Stimulated activated effector memory CD8-positive, alpha-beta T cell treated with anti-CD3 and anti-CD28 coated beads, Interleukin-12 subunit alpha, Interleukin-12 subunit beta, amount 100 ng/mL, for 72 hours (primary cell): Measurements from ENCODE around the gene RTBDN.
A peak's percentile ranks its signal among the peaks of the same experiment; 100 is the strongest.
"Not testable (repeated sequence)": the region's sequence is repeated elsewhere in the genome, so short reads cannot be mapped to it uniquely, and the experiment has no call there.

Experiments used
- ATAC-seq: fragments of 150-1000 bp; cut with Tn5 transposase; 2 replicates; pipeline ENCODE4 v1.10.0; 2021
- DNase-seq, 2 donors: peaks; one replicate each; pipeline ENCODE4 v3.0.0; 2021 to 2022; ENCODE audit warnings: low spot score in 2 of 2
- H3K27ac Mint-ChIP-seq: one replicate; pipeline ENCODE4 v1.8.0; 2022; ENCODE audit warnings: mild to moderate bottlenecking, mixed read lengths
- H3K36me3 Mint-ChIP-seq: one replicate; pipeline ENCODE4 v1.8.0; 2022; ENCODE audit warnings: mild to moderate bottlenecking, mixed read lengths
- H3K4me1 Mint-ChIP-seq: one replicate; pipeline ENCODE4 v1.8.0; 2022; ENCODE audit warnings: mixed read lengths
- H3K4me3 Mint-ChIP-seq: one replicate; pipeline ENCODE4 v1.8.0; 2022; ENCODE audit warnings: mild to moderate bottlenecking, mixed read lengths
- H3K9me3 Mint-ChIP-seq: one replicate; pipeline ENCODE4 v1.8.0; 2022; ENCODE audit warnings: mixed read lengths

The RTBDN gene

DNA sequence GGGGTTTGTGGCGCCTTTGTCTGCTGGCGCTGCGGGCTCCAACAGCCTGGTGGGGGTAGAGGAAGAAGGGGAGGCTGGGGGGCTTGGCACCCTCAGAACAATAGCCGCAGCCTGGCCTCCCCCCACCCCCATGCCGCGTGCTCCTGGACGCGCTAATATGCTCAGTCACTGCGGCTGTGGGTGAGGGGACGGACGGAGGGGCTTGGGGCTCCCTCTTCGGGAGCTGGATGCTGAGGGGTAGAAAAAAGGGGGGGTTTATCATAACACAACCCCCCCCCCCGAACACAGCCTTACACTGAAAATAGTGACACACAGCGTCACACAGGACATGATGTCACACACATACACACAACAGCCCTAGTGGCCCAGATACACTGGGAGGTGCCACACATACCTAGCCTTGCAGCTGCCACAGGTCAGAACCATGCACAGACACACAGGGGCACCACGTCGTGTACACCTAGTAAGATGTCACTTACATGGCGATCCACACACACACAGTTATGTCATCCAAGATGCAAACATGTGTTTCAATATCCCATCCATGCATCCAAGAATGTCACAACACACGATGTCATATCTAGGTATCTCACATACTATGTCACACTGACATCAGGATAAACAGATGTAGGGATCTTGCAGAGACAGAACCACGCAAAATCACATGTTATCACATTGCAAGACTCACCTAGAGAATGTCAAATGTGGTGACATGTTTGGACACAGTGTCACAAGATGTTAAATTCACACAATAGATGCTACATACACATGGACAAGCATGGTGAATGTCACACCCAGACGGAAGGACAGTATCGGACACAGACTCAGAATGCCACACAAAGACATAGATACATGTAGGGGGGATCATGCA lies 4.7 kb upstream of the RTBDN start:
- DNase-seq, result no peak
- Mint-ChIP-seq H3K36me3 (no peaks in the 10 kb centered on the region), H3K27ac (no peak overlapping the region), H3K4me3 (peak overlapping the region; percentile 62), H3K4me1 (peaks cover 45% of the 10 kb centered on the region), H3K9me3 (no peaks in the 10 kb centered on the region)
- peak; percentile 66 for ATAC-seq

DNA sequence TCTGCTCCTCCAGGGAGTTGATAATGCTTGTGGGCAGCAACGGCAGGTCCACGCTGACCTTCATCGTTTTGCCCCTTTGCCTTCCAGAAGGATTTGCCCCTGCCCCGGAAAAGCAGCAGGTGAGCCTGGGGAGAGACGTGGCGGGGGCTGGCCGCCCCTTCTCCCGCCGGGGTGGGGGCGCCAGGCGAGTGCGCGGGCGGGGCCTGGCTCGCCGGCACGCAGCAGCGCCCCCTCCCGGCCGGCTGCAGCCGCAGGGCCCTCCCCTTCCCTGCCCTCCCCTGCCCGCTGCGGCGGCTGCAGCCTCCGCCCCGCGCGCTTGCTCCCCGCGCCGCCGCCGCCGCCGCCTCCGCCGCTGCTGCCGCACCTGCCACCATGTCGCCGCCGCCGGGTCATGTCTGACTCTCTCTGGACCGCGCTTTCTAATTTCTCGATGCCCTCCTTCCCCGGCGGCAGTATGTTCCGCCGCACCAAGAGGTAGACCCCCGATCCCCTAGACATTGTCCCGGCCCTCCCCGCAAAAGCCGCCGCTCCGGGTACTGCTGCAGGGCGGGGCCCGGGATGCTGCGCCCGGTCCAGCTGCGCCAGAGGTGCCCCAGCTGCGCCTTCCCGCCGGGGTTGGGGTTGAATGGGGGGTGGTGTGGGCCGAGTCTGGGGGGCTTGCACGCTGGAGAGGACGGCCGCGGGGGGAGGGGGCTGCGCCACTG lies 4.0 kb upstream of the RTBDN start, which contains the start of gene MAST1:
TSS of gene MAST1 (plus strand) at position 334 of the 704 bp plus-strand sequence. CDS start at position 392, 58 bp downstream.
- ATAC-seq, result peak; percentile 80
- peaks cover 47% of the 10 kb centered on the region for H3K4me1 Mint-ChIP-seq
- no peaks in the 10 kb centered on the region for H3K9me3 Mint-ChIP-seq
- H3K36me3 Mint-ChIP-seq, result no peaks in the 10 kb centered on the region
- peak within 1 kb of the TSS; percentile 62 for H3K4me3 Mint-ChIP-seq
- H3K27ac Mint-ChIP-seq, result no peak within 1 kb of the TSS
- peak; percentile 56 to 68 for DNase-seq

DNA sequence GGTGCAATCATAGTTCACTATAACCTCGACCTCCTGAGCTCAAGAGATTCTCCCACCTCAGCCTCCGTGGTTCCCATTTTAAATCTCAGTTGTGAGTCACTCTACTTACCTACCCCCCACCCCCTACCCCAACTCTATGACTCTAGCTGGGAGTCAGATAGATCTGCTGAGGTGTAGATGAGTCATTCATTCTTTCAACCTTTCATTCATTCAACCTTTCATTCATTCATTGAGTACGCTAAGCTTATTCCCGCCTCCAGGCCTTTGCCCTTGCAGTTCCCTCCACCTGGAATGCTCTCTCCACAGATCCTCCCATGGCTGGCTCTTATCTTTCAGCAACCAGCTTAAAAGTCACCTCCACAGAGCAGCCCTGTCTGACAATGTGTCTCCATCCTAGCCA lies 2.8 kb upstream of the RTBDN start:
- no peak for DNase-seq
- H3K4me1 Mint-ChIP-seq, result peaks cover 58% of the 10 kb centered on the region
- H3K9me3 Mint-ChIP-seq, result no peaks in the 10 kb centered on the region
- no peak for ATAC-seq
- H3K4me3 Mint-ChIP-seq, result peak overlapping the region; percentile 62
- H3K36me3 Mint-ChIP-seq, result no peaks in the 10 kb centered on the region
- H3K27ac Mint-ChIP-seq, result no peak overlapping the region

DNA sequence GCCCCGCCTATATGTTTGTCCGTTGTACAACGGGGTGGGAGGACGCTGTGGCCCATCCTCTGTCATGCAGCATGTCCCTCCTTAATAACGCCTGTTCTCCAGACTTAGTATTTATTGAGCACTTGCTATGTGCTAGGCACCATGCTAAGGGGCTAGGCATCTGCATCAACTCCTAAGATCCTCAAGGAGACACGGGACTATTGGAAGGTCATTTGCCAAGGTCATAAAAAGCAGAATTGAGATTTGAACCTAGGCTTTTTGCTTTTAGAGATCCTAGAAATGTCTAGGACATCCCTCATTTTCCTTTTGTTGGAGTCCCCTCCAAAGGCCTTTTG lies 2.1 kb upstream of the RTBDN start:
- no peaks in the 10 kb centered on the region for H3K9me3 Mint-ChIP-seq
- ATAC-seq (no peak), DNase-seq (no peak)
- peaks cover 61% of the 10 kb centered on the region for H3K4me1 Mint-ChIP-seq
- no peak overlapping the region for H3K4me3 Mint-ChIP-seq
- H3K27ac Mint-ChIP-seq, result no peak overlapping the region
- no peaks in the 10 kb centered on the region for H3K36me3 Mint-ChIP-seq

DNA sequence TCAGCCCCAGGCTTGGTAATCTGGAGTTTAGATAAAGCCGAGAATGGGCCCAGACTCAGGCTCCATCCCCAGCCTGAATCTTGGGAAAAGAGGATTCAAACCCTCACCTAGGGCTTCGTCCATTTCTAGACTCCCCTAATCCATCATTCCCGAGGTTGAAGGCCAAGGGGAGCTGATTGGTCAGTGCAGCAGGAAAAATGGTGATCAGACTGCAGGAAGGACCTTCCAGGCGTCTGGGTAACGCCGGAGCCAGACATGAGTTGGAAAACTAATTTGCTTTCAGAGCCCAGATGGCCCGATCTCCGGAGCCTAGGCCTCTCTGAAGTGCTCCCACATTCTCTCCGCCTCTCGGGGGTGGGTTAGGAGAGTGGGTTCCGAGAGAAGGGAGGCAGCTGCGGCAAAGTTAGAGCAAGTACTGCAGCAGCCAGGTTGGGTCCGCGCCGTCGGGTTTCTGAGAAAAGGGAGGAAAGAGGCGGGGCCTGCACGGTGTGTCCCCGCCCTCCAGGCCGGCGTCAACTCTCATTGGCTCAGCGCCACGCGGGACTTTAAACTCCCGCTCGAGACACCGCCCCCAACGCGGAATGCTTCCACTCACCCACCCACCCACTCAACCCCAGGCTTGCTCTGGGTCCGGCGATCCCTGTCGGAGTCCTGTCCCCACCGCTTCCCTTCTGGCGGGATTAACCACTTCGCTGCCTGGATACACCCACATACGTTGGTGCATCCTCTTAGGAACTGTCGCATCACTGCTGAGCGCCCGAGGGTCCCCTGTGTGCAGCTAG lies 788 bp upstream of the RTBDN start:
- ATAC-seq (no peak), DNase-seq (peak in 1 of 2 donors; percentile 52)
- peaks cover 48% of the 10 kb centered on the region for H3K4me1 Mint-ChIP-seq
- H3K27ac Mint-ChIP-seq, result peak overlapping the region; percentile 6
- H3K4me3 Mint-ChIP-seq, result peak overlapping the region; percentile 66
- H3K36me3 Mint-ChIP-seq, result no peaks in the 10 kb centered on the region
- no peaks in the 10 kb centered on the region for H3K9me3 Mint-ChIP-seq

DNA sequence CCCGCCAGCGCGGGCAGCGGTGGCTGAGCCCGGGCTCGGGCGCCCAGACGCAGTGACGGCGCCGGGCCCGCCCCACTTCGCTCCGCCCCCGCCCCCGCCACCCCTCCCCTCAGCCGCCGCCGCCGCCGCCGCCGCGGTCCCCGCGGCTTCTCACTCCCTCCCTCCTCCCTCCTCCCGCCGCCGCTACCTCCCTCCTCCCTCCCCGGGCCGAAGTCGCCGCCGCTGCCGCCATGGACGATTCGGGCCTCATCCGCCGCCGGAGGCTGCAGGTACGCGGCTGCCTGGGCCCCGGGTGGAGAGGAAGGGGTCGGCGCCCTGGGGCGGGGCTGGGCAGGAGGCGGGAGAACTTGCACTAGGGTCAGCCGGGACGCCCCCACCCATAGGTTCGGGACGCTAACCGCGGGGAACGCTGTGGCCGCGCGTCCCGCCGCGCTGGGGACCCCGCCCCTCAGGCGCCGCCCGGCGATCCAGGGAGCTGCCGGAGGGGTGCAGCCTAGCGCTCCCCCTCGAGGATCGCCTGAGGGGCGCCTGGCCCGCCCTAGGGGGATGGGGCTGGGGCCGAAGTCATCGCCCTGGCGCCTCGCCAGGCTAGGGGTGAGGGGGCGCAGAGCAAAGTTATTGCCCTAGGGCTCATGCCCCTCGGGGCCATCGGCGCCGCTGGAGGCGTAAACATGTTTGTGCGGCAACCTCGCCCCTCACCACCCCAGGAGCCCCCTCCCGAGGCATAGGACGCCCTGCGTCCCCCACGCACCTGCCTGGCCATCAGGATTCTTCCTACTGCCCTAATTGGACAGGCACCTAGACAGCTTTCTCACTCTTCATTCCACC lies 427 bp downstream of the RTBDN start:
- H3K36me3 Mint-ChIP-seq, result no peaks in the 10 kb centered on the region
- no peaks in the 10 kb centered on the region for H3K9me3 Mint-ChIP-seq
- peak overlapping the region; percentile 66 for H3K4me3 Mint-ChIP-seq
- DNase-seq (peak in 1 of 2 donors; percentile 55), ATAC-seq (peak; percentile 27)
- H3K4me1 Mint-ChIP-seq, result peaks cover 37% of the 10 kb centered on the region
- H3K27ac Mint-ChIP-seq, result peak overlapping the region; percentile 6

DNA sequence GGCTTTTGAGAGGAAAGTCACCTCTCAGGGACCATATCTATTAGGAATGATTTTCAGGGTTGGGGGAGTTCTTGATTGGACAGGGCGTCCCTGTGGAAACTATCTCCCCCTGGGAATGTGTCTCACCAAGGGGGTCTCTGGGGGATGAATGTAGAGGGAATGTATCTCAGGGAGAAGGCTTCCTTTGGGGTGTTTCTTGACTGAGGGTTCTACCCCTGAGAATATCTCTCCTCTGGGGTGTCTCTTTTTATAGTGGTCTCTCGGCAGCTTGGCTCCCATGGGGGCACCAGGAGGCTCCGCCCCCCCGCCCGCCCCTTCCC lies 1.0 kb downstream of the RTBDN start:
- DNase-seq (no peak), ATAC-seq (no peak)
- Mint-ChIP-seq H3K36me3 (no peaks in the 10 kb centered on the region), H3K27ac (no peak overlapping the region), H3K4me3 (peak overlapping the region; percentile 21), H3K4me1 (peaks cover 36% of the 10 kb centered on the region), H3K9me3 (no peaks in the 10 kb centered on the region)

DNA sequence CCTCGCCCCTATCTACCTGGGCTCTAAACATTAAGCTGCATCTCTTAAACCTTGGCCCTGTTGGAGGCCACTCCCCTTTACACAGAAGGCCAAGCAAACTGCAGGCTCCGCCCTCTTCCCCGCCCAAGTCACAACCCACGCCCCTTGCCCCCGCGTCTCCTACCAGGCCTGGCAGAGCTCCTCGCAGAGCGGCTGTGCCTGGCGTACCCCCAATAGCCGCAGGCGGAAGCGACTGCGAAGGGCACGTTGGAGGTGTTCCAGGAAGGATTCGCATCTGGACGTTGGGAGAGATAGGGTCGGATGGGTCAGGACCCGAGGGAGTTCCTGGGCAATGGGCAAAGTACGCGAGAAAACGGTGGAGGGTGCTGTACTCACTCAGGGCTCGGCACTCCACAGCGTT lies 5.9 kb downstream of the RTBDN start:
- Mint-ChIP-seq H3K9me3 (no peaks in the 10 kb centered on the region), H3K36me3 (no peaks in the 10 kb centered on the region), H3K4me3 (no peak overlapping the region), H3K27ac (no peak overlapping the region), H3K4me1 (peaks cover 33% of the 10 kb centered on the region)
- peak; percentile 59 for ATAC-seq
- peak in 1 of 2 donors; percentile 64 for DNase-seq

DNA sequence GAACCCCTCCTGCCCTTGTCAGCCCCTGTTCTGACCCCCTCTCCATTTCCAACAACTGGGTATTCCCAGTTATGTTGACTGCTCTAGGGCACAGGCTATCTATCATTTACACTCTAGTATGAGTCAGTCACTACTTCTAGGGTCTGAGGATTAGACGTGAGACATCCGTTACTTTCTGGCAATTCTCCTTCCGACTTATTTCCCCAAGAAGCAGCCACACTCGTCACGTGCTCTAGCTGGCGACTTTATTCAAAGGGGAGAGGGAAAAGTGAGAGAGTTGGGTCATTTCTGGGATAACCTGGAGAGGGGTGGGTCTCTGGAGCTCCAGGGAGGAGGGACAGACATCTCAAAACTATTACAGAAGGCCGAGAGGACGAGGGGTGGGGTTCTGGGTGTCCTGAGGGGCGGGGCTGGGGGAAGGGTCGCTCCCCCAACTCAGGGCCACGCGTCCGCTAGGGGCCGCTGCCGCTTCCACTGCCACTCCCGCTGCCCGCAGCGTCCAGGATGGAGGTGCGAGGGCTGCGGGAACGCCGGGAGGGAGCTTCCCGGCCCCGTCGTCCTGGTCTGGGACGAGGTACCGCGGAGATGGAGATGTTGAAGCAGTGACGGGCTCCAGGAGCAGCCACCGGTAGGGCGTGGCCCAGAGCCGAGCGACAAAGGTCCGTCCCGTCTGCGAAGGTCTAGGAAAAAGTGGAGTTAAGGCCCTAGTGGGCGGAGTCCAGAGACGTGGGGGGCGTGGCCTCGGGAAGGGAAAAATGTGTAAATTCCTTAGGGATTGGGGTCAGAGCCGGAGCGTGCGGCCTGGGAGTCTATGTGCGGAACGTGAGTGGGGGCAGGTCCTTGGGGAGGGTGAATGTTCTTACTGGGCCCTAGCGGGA lies 8.9 kb downstream of the RTBDN start:
- no peak overlapping the region for H3K27ac Mint-ChIP-seq

DNA sequence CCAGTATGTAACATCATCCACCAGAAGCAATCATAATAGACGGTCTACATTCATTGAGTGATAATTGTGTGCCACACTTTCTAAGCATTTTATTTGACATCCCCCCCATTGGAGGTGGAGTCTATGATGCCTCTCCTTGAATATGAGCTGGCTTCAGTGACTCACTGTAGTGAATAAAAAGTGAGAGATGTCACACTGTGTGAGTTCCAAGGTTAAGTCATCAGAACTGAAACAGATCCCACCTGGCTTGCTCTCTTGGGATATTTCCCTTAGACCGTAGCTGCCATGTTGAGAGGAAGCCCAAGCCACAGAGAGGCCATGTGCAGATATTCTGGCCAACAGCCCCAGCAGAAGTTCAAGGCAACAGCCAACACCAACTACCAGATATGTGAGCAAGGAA lies 12.6 kb downstream of the RTBDN start:
- H3K4me3 Mint-ChIP-seq, result no peak overlapping the region
- ATAC-seq, result peak; percentile 43
- H3K9me3 Mint-ChIP-seq, result no peaks in the 10 kb centered on the region

More for the DNA sequence above, 8.9 kb downstream of the RTBDN start:
- DNase-seq, result peak in 1 of 2 donors; percentile 56
- Mint-ChIP-seq H3K4me1 (peaks cover 12% of the 10 kb centered on the region), H3K9me3 (no peaks in the 10 kb centered on the region), H3K4me3 (peak overlapping the region; percentile 17), H3K36me3 (no peaks in the 10 kb centered on the region)
- ATAC-seq, result peak; percentile 55

DNA sequence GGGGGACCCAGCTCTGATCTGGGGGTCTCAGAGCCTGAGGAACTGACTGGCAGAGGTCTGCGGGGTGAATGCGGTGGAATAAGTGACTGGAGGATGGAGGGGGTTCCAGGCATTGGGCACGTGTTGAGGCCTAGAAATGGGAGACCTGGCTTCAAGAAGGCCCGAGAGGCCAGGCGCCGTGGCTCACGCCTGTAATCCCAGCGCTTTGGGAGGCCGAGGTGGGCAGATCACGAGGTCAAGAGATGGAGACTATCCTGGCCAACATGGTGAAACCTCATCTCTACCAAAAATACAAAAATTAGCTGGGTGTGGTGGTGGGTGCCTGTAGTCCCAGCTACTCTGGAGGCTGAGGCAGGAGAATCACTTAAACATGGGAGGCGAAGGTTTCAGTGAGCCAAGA lies 16.6 kb downstream of the RTBDN start:
- not testable (repeated sequence) for ATAC-seq, H3K27ac Mint-ChIP-seq, DNase-seq, H3K9me3 Mint-ChIP-seq, H3K4me3 Mint-ChIP-seq, H3K4me1 Mint-ChIP-seq
- peaks cover 28% of the 10 kb centered on the region for H3K36me3 Mint-ChIP-seq

More for the DNA sequence above, 12.6 kb downstream of the RTBDN start:
- Mint-ChIP-seq H3K27ac (no peak overlapping the region), H3K36me3 (no peaks in the 10 kb centered on the region), H3K4me1 (peaks cover 12% of the 10 kb centered on the region)
- no peak for DNase-seq

DNA sequence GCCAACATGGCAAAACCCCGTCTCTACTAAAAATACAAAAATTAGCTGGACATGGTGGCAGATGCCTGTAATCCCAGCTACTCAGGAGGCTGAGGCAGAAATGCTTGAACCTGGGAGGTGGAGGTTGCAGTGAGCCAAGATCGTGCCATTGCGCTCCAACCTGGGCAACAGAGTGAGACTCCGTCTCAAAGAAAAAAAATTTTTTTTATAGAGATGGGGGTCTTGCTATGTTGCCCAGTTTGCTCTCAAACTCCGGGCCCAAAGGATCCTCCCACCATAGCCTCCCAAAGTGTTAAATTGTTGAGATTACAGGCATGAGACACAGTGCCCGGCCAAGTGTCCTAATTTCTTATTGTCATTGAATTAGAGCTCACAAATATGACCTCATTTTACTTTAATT lies 17.2 kb downstream of the RTBDN start:
- H3K27ac Mint-ChIP-seq, H3K4me1 Mint-ChIP-seq, DNase-seq, H3K9me3 Mint-ChIP-seq, ATAC-seq, H3K4me3 Mint-ChIP-seq: not testable (repeated sequence)
- peaks cover 34% of the 10 kb centered on the region for H3K36me3 Mint-ChIP-seq

DNA sequence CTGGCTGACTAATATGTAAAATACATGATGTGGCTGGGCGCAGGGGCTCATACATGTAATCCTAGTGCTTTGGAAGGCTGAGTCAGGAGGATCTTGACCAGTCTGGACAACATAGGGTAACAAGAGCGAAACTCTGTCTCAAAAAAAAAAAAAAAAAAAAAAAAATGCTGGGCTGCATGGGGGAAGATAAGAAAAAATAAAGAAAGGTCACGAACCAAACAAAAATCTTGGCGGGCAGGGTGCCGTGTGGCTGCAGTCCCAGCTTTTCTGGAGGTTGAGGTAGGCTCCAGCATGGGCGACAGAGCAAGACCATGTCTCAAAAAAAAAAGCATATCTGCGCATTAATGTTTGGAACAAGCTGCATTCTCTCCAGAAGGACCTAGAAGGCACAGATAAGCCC lies 19.3 kb downstream of the RTBDN start:
- Mint-ChIP-seq H3K4me3 (no peak overlapping the region), H3K9me3 (no peaks in the 10 kb centered on the region), H3K4me1 (no peaks in the 10 kb centered on the region), H3K36me3 (peaks cover 51% of the 10 kb centered on the region), H3K27ac (no peak overlapping the region)
- DNase-seq, result no peak
- no peak for ATAC-seq
